ENCODE results near the gene DCLK1.

DCLK1 gene

GRCh38 chr13:35954207-35954560, 177.0 kb downstream of the DCLK1 start:
- H3K4me3 ChIP-seq (replicated peaks; ENCODE audit: low read depth, low read length), result no peak overlapping the region
- no peak for DNase-seq (ENCODE audit: extremely low read depth, low read depth)
- TF ChIP-seq CTCF (IDR thresholded peaks at IDR 0.05; ENCODE audit: low read depth, low read length, missing control alignments), result no peak

GRCh38 chr13:35953537-35954206, 177.5 kb downstream of the DCLK1 start:
- peak; percentile 61 for TF ChIP-seq CTCF (IDR thresholded peaks at IDR 0.05; ENCODE audit: low read depth, low read length, missing control alignments)
- H3K4me3 ChIP-seq (replicated peaks; ENCODE audit: low read depth, low read length), result no peak overlapping the region
- peak; percentile 87 for DNase-seq (ENCODE audit: extremely low read depth, low read depth)

GRCh38 chr13:35947315-35947714, 183.9 kb downstream of the DCLK1 start:
- no peak overlapping the region for H3K4me3 ChIP-seq (replicated peaks; ENCODE audit: low read depth, low read length)
- no peak for DNase-seq (ENCODE audit: extremely low read depth, low read depth)
- TF ChIP-seq CTCF (IDR thresholded peaks at IDR 0.05; ENCODE audit: low read depth, low read length, missing control alignments), result no peak

GRCh38 chr13:35945368-35945767, 185.8 kb downstream of the DCLK1 start:
- no peak for TF ChIP-seq CTCF (IDR thresholded peaks at IDR 0.05; ENCODE audit: low read depth, low read length, missing control alignments)
- H3K4me3 ChIP-seq (replicated peaks; ENCODE audit: low read depth, low read length), result no peak overlapping the region
- no peak for DNase-seq (ENCODE audit: extremely low read depth, low read depth)

DNA sequence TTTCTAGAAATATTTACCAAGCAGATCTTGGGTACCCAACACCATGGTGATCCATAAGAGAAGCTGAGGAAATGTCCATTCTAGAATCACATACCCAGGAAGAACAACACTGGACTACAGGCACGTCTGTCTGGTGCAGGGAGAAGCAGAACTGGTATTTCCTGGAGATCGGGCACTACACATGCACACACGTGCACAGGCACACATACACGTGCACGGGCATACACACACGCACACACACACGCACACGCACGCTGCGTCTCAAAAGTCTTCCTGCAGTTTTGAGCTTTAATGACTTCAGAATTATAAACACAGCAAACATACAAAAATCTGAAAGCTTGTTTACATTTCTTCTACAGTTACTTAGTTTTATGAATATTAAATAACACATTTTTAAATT, 189.8 kb downstream of the DCLK1 start:
- no peak for DNase-seq (ENCODE audit: extremely low read depth, low read depth)
- H3K4me3 ChIP-seq (replicated peaks; ENCODE audit: low read depth, low read length), result no peak overlapping the region
- no peak for TF ChIP-seq CTCF (IDR thresholded peaks at IDR 0.05; ENCODE audit: low read depth, low read length, missing control alignments)

DNA sequence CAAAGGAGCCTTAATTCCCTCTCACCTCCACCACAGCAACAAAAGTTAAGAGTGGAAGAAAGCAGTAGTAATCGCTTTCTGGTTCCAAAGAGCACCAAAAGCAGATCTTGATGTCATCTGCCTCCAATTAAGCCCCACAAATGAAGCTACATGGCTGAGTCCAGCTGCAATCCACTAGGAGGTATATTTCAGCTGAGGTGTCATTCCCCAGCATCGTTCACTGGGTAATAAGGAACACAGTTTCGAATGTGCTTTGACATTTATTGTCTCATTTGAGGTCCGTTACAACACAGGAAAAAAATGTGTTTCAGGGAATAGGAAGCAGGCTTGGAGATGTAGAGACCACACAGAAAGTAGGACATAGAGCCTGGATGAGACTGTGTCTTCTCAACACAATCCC, 190.4 kb downstream of the DCLK1 start:
- H3K4me3 ChIP-seq (replicated peaks; ENCODE audit: low read depth, low read length), result no peak overlapping the region
- DNase-seq (ENCODE audit: extremely low read depth, low read depth), result no peak
- no peak for TF ChIP-seq CTCF (IDR thresholded peaks at IDR 0.05; ENCODE audit: low read depth, low read length, missing control alignments)

Measured in HFF-Myc (cell line).